Stimulated activated CD4-positive, alpha-beta T cell treated with anti-CD3 and anti-CD28 coated beads, Interleukin-4, amount 100 ng/mL, for 24 hours (primary cell): ENCODE results near the gene ZNHIT3.

Experiments
- DNase-seq: peaks from one replicate; pipeline ENCODE4 v3.0.0-alpha.2; 2020

The ZNHIT3 gene

DNA sequence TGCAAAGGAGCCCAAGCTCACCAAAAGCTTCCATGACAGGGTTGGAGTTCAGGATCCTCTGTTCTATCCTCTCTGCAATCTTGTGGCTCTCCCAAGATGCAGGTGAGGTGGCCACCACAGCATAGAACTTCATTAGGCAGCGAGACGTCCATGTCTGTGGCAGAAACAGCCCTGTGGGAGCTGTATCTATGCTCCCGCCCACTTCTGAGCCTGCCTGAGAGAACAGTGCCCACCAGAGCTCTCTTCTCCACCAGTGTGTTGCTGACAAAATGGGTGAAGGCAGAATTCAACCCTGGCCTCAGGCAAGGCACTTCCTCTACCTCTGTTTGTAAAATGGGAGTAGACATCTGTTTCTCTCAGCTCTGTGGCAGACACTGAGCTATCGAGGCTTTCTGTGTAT, 29.4 kb downstream of the ZNHIT3 start:
- DNase-seq, result no peak

DNA sequence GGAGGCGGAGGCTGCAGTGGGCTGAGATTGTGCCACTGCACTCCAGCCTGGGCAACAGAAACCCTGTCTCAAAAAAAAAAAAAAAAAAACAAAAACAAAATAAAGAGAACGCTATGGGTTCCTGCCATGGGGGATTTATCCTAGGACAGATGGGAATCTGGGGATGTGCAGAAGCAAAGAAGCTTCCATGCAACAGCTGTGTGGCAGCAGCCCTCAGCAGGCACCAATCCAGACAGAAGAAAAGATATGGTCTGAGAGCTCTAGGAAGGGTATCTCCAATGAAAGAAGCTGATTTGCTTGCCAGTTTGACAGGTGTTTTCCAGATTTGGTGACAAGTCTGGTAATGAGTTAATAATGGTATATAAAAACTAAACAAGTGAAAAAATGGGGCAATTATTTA, 36.6 kb downstream of the ZNHIT3 start:
- no peak for DNase-seq

DNA sequence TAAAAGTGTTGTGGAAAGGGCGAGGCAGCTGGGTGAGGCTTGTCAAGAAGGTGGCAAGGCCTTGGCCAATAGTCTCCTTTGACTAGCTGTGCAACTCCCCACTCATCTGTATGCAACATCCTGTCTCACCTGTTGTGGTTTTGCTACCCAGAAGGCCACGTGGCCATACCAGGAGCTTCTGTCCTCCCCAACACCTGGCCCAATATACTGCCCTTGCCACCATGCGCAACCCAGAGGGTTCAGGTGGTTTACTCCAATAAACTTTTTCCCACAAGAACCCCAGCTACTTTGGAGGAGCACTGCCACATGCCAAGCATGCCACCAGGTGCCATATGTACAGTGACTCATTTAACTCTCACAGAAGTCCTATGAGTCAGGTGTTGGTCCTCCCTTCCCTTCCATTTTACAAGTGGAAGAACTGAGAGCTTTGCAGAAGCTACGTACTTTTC, 38.0 kb downstream of the ZNHIT3 start:
- DNase-seq, result no peak

DNA sequence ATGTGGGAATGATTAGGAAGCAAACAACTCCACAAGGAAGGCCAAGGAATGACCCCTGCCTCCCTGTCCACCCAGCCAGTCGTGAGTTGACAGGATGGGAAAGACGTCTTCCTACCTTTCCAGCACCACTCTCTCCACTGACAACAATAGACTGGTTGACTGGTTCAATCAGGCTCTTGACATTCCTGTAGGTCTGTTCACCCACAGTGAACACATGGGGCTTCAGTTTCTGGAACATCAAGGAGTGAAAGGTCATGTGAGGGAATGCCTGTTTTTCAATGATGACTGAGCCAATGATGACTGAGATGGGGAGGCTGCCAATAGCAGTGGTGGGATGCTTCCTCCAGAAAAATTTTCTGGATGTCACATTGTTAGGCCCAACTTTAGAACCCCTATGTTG, 38.6 kb downstream of the ZNHIT3 start:
- DNase-seq, result no peak

DNA sequence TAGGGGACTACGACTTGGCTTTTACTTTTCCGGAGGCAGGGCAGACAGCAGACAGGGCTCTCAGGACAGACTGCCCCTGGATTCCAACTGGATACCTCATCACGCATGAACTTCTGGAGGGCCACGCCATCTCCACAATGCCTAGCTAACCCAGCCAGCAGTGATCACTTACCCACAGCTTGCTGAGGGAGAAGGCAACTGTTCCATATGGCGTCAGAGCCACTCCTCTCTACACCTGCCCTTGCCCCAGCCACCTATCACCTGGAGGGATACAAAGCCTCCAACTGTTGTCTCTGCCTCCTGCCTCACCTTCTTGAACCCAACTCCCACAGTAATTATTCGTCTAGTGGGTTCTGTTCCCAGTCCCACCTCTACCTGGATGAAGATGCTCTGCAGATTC, 39.4 kb downstream of the ZNHIT3 start:
- DNase-seq, result no peak

DNA sequence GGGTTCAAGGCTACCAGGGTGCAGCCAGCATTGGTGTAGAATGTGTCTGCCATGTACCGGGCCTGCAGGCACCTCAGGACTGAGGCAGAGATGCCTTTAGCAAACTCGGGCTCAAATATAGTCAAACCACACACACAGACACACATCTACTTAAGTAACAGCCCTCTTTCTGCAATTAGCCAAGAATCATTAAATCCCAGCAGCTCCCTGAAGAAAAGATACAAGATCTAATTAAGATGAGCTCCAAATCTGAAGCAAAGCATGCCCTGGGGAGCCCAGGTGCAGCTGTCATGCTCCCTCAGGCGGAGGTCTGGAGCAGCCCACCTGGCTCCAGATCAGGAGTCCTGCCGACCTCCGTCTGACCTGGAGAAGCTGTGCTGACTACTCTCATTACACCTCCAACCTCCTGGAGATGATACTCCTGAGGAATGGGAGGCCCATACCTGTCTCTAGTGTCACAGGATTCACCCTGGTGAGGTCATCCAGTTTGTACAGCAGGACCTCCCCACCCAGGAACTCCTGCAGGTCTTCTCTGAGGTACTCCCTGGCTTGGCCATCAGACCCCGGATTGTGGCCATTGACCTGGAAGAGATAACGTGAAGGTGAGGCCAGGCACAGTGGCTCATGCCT, 41.3 kb downstream of the ZNHIT3 start:
- no peak for DNase-seq

DNA sequence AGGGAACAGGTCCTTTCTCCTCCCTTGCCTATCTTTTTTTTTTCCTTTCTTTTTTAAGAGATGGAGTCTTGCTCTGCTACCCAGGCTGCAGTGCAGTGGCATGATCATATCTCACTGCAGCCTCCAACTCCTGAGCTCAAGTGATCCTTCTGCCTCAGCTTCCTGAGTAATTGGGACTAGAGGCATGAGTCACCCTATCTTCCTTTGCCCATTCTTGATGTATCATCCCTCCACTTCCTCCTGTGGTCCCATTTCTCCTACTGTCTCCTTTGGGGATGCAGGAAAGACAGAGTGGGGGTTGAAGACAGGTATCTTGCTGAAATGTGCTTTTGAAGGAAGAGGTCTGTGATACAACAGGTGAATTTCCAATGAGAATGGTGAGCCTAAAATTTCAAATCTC, 42.6 kb downstream of the ZNHIT3 start:
- no peak for DNase-seq

GRCh38 chr17:36532435-36532975, 46.0 kb downstream of the ZNHIT3 start:
- no peak for DNase-seq

GRCh38 chr17:36533935-36534839, 47.7 kb downstream of the ZNHIT3 start:
- DNase-seq, result peak; percentile 62

DNA sequence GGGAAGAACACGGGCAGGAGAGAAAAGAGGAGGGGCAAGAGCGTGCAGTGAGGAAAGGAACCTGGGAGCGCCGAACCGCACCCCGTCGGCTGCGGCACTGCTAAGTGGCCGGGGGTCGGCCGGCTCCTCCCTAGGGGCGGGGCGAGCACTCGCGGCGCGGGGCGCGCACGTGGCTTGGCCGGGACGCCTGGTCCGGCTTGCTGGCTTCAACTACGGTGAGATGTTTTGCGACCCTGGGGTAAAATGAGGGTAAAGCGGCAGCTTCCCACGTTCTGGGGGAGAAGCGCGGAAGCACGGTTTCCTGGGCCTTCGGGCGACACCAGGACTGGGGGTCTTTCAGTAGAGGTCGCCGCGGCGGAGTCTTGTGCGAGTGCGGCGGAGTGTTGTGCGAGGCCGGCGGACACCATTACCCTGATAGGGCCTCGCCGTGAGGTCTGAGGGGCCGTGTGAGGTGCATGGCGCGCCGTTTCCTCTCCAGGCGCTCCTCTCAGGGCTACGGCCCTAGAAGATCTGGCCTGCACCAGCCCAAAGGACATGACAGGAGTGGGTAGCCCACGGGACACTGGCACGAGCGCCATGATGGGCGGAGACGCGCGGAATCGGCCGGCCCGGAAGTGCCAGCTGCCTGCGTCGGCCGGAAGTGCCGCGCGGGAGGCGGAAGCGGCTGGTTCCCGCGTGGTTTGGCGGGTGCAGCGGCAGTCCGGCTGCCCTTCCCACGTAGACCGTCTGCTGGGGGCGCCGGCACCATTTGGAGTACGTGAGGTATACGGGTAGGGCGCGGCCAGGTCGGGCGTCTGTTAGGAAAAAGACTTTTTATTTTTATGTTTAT, 48.6 kb downstream of the ZNHIT3 start, which contains the start of the genes MYO19 and PIGW:
MYO19 (minus strand) TSS at position 29 of the 829 bp plus-strand sequence. CDS start 2,330 bp downstream, outside the sequence.
PIGW (plus strand) TSS at position 148 of the 829 bp plus-strand sequence. CDS start 2,115 bp downstream, outside the sequence.
- DNase-seq, result peak; percentile 89

DNA sequence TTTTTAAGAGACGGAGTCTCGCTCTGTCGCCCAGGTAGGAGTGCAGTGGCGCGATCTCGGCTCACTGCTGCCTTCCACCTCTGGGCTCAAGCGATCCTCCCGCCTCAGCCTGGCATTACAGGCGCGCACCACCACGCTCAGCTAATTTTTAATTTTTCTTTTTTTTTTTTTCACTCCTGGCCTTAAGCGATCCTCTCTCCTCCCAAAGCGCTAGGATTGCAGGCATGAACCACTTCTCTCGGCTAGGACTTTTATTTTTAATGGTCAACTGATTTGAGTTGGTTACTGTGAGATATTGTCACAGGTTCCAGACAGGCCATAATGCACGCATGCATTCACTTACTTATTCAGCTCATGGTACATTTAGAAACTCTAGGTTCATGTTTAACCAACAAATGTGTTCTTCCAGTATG, 49.2 kb downstream of the ZNHIT3 start:
- no peak for DNase-seq

- no peak for DNase-seq
These were observed 54.2 kb downstream of the ZNHIT3 start for GRCh38 chr17:36540696-36541095.

- DNase-seq, result no peak
These were observed 56.3 kb downstream of the ZNHIT3 start for GRCh38 chr17:36542755-36543154.

DNA sequence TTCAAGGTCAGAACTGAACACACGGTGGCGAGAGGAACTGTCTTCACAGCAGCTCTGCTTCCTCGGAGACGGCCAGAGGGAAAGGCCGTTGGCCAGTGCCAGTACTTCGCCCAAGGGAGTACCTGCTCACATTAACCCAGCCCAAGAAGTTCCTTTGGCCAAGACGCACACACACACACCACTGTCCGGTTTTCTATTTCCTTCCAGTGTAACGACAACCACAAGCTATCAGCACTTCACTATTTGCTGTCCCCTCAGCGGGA, 57.5 kb downstream of the ZNHIT3 start:
- DNase-seq, result peak; percentile 23

DNA sequence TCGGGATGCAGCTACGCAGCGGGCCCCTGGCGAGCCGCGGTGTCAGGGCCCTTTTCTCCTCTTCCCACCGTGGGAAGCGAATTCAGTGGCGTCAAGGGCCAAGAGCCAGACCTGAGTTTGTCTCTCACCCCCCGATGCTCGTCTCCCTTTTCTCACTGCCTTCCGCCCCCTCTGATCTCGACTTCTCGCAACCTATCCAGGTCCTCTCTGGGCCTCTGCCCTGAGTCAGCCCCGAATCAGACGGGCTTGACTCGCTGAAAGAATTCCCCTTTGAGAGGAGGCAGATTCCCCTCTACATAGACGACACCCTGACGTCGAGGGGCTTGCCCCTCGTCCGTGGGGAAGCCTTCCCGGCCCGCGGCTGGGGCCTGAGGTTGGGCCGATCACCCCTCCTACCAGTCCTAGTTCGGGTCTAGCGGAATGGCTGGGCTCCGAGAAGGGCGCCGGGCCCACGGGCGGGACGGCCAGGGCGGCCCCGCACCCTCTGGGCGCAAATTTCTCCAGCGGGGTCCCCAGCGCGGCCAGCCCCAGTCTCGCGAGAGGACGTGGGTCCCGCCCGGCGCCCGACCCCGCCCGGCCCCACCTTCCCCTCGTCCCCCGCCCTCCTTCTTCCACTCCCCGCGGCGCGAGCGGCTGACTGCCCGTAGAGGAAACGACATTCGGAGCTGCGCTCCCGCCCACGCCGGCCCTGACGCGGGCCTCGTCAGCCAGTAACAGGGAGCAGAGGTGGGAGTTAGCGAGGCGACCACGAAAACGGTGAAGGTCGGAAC, 58.0 kb downstream of the ZNHIT3 start, which contains the start of gene GGNBP2:
GGNBP2 (plus strand) TSS at position 613 of the 770 bp plus-strand sequence. CDS start 806 bp downstream, outside the sequence.
- DNase-seq, result peak; percentile 95

DNA sequence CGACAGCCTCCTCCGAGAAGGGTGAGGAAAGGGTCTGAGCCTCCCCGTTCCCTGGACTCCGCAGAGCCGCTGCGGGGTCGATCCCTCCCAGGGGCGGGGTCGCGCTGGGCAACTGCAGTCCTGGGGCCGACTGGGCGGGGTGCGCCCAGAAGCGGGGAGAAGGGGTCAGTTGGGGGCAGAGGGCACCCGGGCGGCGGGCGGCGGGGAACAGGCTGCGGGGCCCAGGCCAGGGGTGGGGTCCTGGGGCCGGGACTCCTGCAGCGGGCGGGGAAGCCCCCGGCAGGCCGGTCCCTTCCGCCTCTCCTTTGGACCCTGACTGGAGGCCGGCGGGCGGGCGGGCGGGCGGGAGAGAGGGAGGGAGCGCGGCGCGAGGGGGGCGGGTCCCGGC, 58.6 kb downstream of the ZNHIT3 start:
- no peak for DNase-seq
